ENCODE results near the gene PUM2. TPM values are rescaled to one million over a fixed set of nuclear protein-coding genes. Genes with fewer than 3 reads are reported as not detected.

The PUM2 gene
- total RNA-seq, 2 experiments from 2014 or later, result 123 to 131 TPM

- no peaks in the 10 kb centered on the region for H3K9me3 Mint-ChIP-seq
- no peak overlapping the region for H3K27ac Mint-ChIP-seq
- ChIA-PET CTCF (interaction anchor here (0.6 to 1.3 kb wide), 2 partner anchors 25 to 37 kb away, joined by 3 to 4 read pairs; no protein-coding TSS in a partner anchor), POLR2A (no interaction called here)
- H3K4me1 Mint-ChIP-seq, result no peaks in the 10 kb centered on the region
- H3K4me3 Mint-ChIP-seq, result no peak overlapping the region
- no peaks in the 10 kb centered on the region for H3K36me3 Mint-ChIP-seq (ENCODE audit: low read depth)
- no peak for DNase-seq
- H3K27me3 Mint-ChIP-seq, result no peaks in the 10 kb centered on the region
These were observed 147.6 kb downstream of the PUM2 start for GRCh38 chr2:20203072-20203471.

GRCh38 chr2:20201671-20202070, 149.0 kb downstream of the PUM2 start:
- Mint-ChIP-seq H3K4me1 (no peaks in the 10 kb centered on the region), H3K4me3 (no peak overlapping the region), H3K9me3 (no peaks in the 10 kb centered on the region), H3K27ac (no peak overlapping the region), H3K36me3 (ENCODE audit: low read depth) (no peaks in the 10 kb centered on the region), H3K27me3 (no peaks in the 10 kb centered on the region)
- CTCF ChIA-PET, result no interaction called here
- POLR2A ChIA-PET, result no interaction called here
- DNase-seq, result no peak

- Mint-ChIP-seq H3K4me1 (no peaks in the 10 kb centered on the region), H3K27me3 (no peaks in the 10 kb centered on the region), H3K9me3 (no peaks in the 10 kb centered on the region), H3K4me3 (no peak overlapping the region), H3K36me3 (ENCODE audit: low read depth) (no peaks in the 10 kb centered on the region), H3K27ac (no peak overlapping the region)
- POLR2A ChIA-PET, result no interaction called here
- no peak for DNase-seq
- CTCF ChIA-PET, result no interaction called here
These were observed 149.7 kb downstream of the PUM2 start for GRCh38 chr2:20200697-20201555.

GRCh38 chr2:20199633-20200270, 150.9 kb downstream of the PUM2 start:
- Mint-ChIP-seq H3K4me3 (no peak overlapping the region), H3K9me3 (no peaks in the 10 kb centered on the region), H3K27ac (no peak overlapping the region), H3K4me1 (no peaks in the 10 kb centered on the region), H3K27me3 (no peaks in the 10 kb centered on the region), H3K36me3 (ENCODE audit: low read depth) (no peaks in the 10 kb centered on the region)
- DNase-seq, result no peak
- POLR2A ChIA-PET, result no interaction called here
- CTCF ChIA-PET, result no interaction called here

GRCh38 chr2:20198796-20199632, 151.6 kb downstream of the PUM2 start:
- Mint-ChIP-seq H3K9me3 (no peaks in the 10 kb centered on the region), H3K4me3 (no peak overlapping the region), H3K27me3 (no peaks in the 10 kb centered on the region), H3K4me1 (no peaks in the 10 kb centered on the region), H3K27ac (no peak overlapping the region), H3K36me3 (ENCODE audit: low read depth) (no peaks in the 10 kb centered on the region)
- DNase-seq, result no peak
- CTCF ChIA-PET, result no interaction called here
- POLR2A ChIA-PET, result no interaction called here

Other genes with a start within 250 kb of the PUM2 start
- under 1 TPM in 1 of 2 experiments, not detected in 1; 0.19 TPM for gene SDC1, start 125.7 kb downstream of the PUM2 start, total RNA-seq
- under 1 TPM; 0.52 to 0.67 TPM for gene RHOB, start 96.2 kb upstream of the PUM2 start, total RNA-seq